GM10266 (cell line): ENCODE measurements around the gene CPPED1.

ENCODE experiments used
- DNase-seq: peaks from one replicate; pipeline ENCODE4 v3.0.0; 2012; ENCODE audit errors: extremely low spot score
- CTCF ChIP-seq: IDR thresholded peaks from 2 replicates; pipeline ENCODE4 v1.5.1; 2012; ENCODE audit warnings: mild to moderate bottlenecking, low read depth; ENCODE audit not compliant: control insufficient read depth, insufficient read depth; ENCODE audit errors: missing control alignments

CPPED1 gene

GRCh38 chr16:12653820-12654392 lies 149.8 kb downstream of the CPPED1 start:
- DNase-seq = no peak
- TF ChIP-seq CTCF = no peak

- no peak for DNase-seq
- no peak for TF ChIP-seq CTCF
Measured at GRCh38 chr16:12652924-12653323, 150.8 kb downstream of the CPPED1 start.

GRCh38 chr16:12651765-12652512 lies 151.7 kb downstream of the CPPED1 start:
- no peak for TF ChIP-seq CTCF
- DNase-seq = no peak

- no peak for TF ChIP-seq CTCF
Measured at GRCh38 chr16:12649356-12649755, 154.3 kb downstream of the CPPED1 start.

GRCh38 chr16:12646490-12647274 lies 157.0 kb downstream of the CPPED1 start:
- TF ChIP-seq CTCF = no peak
- peak; percentile 38 for DNase-seq

More at GRCh38 chr16:12649356-12649755, 154.3 kb downstream of the CPPED1 start:
- DNase-seq = no peak

GRCh38 chr16:12646098-12646489 lies 157.6 kb downstream of the CPPED1 start:
- no peak for TF ChIP-seq CTCF
- no peak for DNase-seq

GRCh38 chr16:12643034-12643455 lies 160.6 kb downstream of the CPPED1 start:
- no peak for TF ChIP-seq CTCF
- DNase-seq = no peak
